Sigmoid colon (tissue), 7 donors: Measurements from ENCODE around the gene KATNAL1. TPM values are rescaled to one million over a fixed set of nuclear protein-coding genes. Genes with fewer than 3 reads are reported as not detected.

Experiments
- DNase-seq: peaks from one replicate; pipeline ENCODE4 v3.0.0-alpha.2; 2019
- H3K27ac ChIP-seq, 4 donors: fragments of 200-600 bp; sonication (generic); one replicate each; pipeline ENCODE4 v1.5.1; 2016 to 2019; ENCODE audit warnings: mild to moderate bottlenecking in 1 of 4
- H3K27me3 ChIP-seq, 3 donors: fragments of 200-600 bp; sonication (generic); one replicate each; pipeline ENCODE4 v1.5.1; 2019; ENCODE audit warnings: mild to moderate bottlenecking in 1 of 3
- H3K36me3 ChIP-seq, 4 donors: fragments of 200-600 bp; sonication (generic); one replicate each; pipeline ENCODE4 v1.5.1; 2016 to 2019
- H3K4me1 ChIP-seq, 4 donors: fragments of 200-600 bp; sonication (generic); one replicate each; pipeline ENCODE4 v1.5.1; 2017 to 2019
- H3K4me3 ChIP-seq, 4 donors: fragments of 200-600 bp; sonication (generic); one replicate each; pipeline ENCODE4 v1.5.1; 2017 to 2019; ENCODE audit warnings: mild to moderate bottlenecking in 2 of 4, moderate library complexity in 1 of 4
- H3K9me3 ChIP-seq, 4 donors: fragments of 200-600 bp in 3 of 4; sonication (generic) in 3 of 4; one replicate each; pipeline versions ENCODE4 v1.5.1 to v1.6.1; 2013 to 2019
- CTCF ChIP-seq, 4 experiments: fragments of 450-650 bp in 3 of 4; fragments of 200-600 bp in 1 of 4; IDR thresholded peaks; one replicate each; pipeline ENCODE4 v1.5.1; 2016 to 2019; ENCODE audit warnings: antibody characterized with exemption in 4 of 4, mild to moderate bottlenecking in 3 of 4, moderate library complexity in 2 of 4
- EP300 ChIP-seq, 4 donors: sonication (generic); formaldehyde crosslinking; IDR thresholded peaks; one replicate each; pipeline ENCODE4 v1.6.1; 2017; ENCODE audit warnings: antibody characterized with exemption in 4 of 4
- POLR2A ChIP-seq, 2 donors: fragments of 450-650 bp; IDR thresholded peaks; one replicate each; pipeline ENCODE4 v1.6.1; 2016; ENCODE audit warnings: antibody characterized with exemption in 2 of 2, mild to moderate bottlenecking in 2 of 2, moderate library complexity in 2 of 2
- POLR2AphosphoS5 ChIP-seq, 4 donors: sonication (generic); formaldehyde crosslinking; IDR thresholded peaks; one replicate each; pipeline ENCODE4 v1.6.1; 2017; ENCODE audit warnings: antibody characterized with exemption in 4 of 4
- WGBS, 2 donors: extraction: QIAGEN DNeasy Blood & Tissue Kit; methylation state at CpG; one replicate each; pipeline ENCODE4 v1.1.7; 2013; 5-methylcytosine and 5-hydroxymethylcytosine counted together
- intact Hi-C: fragments of 100-400 bp; cut with DNase I; formaldehyde crosslinking; loops from one replicate; pipeline ENCODE4 v1.15.1; 2023
- polyA plus RNA-seq, 3 donors: library from polyadenylated mRNA; stranded (reverse); fragments of 200-250 nt; gene quantifications; one replicate each; pipeline ENCODE4 v1.2.3, GENCODE V29; 2013
- total RNA-seq, 4 donors: library from RNA; depleted of rRNA; stranded (reverse); fragments of >200 nt; gene quantifications; one replicate each; pipeline ENCODE4 v1.1.0, GENCODE V29; 2016
- donor health status: healthy with polysubstance abuse.
- donor health status: Bipolar disorder and iron deficiency.
- donor health status: healthy.

The KATNAL1 gene
- total and polyA plus RNA-seq, 7 donors, result 0.92 to 51.2 (median 31.9) TPM

DNA sequence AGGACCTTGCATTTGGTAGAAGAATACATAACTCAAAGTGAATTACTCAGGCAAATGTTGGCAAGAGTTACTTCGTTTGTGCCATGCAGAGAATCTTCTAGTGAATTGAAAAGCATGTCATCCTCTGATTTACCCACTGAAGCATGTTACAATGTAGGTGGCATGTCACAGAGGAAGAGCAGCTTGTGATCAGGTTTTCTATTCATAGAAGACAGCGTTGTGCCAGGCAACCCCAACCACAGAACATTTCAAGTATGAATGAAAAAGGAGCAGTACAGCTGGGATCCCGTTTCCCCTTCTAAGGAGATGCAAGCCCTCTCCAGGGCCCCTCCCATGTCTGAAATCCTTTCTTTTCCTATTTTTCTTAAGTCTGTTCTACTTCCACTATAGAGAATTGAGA is 6.0 kb upstream of the KATNAL1 start:
- Histone ChIP-seq H3K4me3 (no peak overlapping the region), H3K9me3 (no peaks in the 10 kb centered on the region), H3K36me3 (no peaks in the 10 kb centered on the region), H3K27ac (peak overlapping the region; percentile 4 to 52 (median 48)), H3K4me1 (peaks cover 0 to 48% (median 37%) of the 10 kb centered on the region in 4 donors), H3K27me3 (no peaks in the 10 kb centered on the region)
- intact Hi-C loops, result no loop called here
- WGBS, 2 donors, result 29 to 66% methylated on average over 3 of the region's 3 CpGs
- no peak for TF ChIP-seq POLR2AphosphoS5 (IDR thresholded peaks at IDR 0.05)
- TF ChIP-seq POLR2A (IDR thresholded peaks at IDR 0.05), result no peak
- no peak for TF ChIP-seq EP300 (IDR thresholded peaks at IDR 0.05)
- no peak for TF ChIP-seq CTCF (IDR thresholded peaks at IDR 0.05)
- DNase-seq, result no peak

DNA sequence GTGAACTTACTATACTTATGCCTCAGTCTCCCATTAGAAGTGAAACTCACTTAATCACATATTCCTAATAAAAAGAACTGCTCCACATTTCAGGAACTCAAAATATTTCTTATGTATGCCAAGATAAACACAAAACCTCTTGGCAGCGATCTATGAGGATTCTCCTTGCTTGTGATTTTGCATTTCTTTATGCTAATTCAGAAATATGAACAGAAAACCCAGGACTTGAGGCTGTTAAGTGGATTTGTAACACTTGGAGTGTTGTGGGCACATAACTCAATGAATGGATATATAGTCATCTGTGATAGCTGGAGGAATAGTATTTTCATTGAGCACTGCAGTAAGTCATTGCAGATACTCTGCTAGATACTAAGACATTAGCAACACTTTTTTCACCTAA is 5.6 kb upstream of the KATNAL1 start:
- DNase-seq, result no peak
- WGBS, 2 donors, result 75 to 77% methylated on average over 1 of the region's 1 CpG
- no peak for TF ChIP-seq POLR2AphosphoS5 (IDR thresholded peaks at IDR 0.05)
- no peak for TF ChIP-seq POLR2A (IDR thresholded peaks at IDR 0.05)
- no peak for TF ChIP-seq CTCF (IDR thresholded peaks at IDR 0.05)
- TF ChIP-seq EP300 (IDR thresholded peaks at IDR 0.05), result no peak
- Histone ChIP-seq H3K36me3 (no peaks in the 10 kb centered on the region), H3K4me1 (peaks cover 0 to 49% (median 36%) of the 10 kb centered on the region in 4 donors), H3K27me3 (no peaks in the 10 kb centered on the region), H3K27ac (peak overlapping the region; percentile 4 to 52 (median 48)), H3K9me3 (no peaks in the 10 kb centered on the region), H3K4me3 (no peak overlapping the region)
- intact Hi-C loops, result no loop called here

- Histone ChIP-seq H3K27ac (peak overlapping the region in 3 of 4 donors; percentile 89 to 95 (median 95)), H3K9me3 (no peaks in the 10 kb centered on the region), H3K4me1 (peaks cover 0 to 58% (median 45%) of the 10 kb centered on the region in 4 donors), H3K36me3 (no peaks in the 10 kb centered on the region), H3K4me3 (no peak overlapping the region), H3K27me3 (no peaks in the 10 kb centered on the region)
- WGBS, 2 donors, result 77 to 86% methylated on average over 4 of the region's 4 CpGs
- DNase-seq, result no peak
- intact Hi-C loops, result loop anchor here (5.0 kb wide), 1 partner anchor 176 kb away; no protein-coding TSS in a partner anchor
- no peak for TF ChIP-seq CTCF (IDR thresholded peaks at IDR 0.05)
- TF ChIP-seq POLR2A (IDR thresholded peaks at IDR 0.05), result no peak
- TF ChIP-seq EP300 (IDR thresholded peaks at IDR 0.05), result no peak
- TF ChIP-seq POLR2AphosphoS5 (IDR thresholded peaks at IDR 0.05), result no peak
Measured at GRCh38 chr13:30308548-30308947, 1.2 kb upstream of the KATNAL1 start.

DNA sequence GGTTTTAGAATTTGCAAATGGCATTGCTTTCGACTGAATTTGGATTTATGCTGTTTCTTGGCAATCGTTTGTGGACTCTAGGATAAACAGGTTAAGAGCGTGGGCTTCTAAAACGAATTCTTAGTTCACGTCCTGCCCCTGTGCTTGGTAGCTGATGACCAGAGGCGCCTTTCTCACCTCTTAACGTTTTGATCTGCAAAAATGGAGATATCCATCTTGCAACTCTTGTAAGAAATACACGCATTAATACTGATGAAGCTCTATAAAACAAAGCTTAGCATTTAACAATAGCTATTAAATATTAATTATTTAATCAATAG is 580 bp upstream of the KATNAL1 start:
- intact Hi-C loops, result loop anchor here (1.0 to 5.0 kb wide), 5 partner anchors 33 to 309 kb away; partner anchors contain the start of genes HMGB1 and USPL1
- Histone ChIP-seq H3K9me3 (no peaks in the 10 kb centered on the region), H3K4me3 (peak overlapping the region; percentile 60 to 87 (median 82)), H3K27ac (peak overlapping the region; percentile 89 to 95 (median 94)), H3K27me3 (no peaks in the 10 kb centered on the region), H3K36me3 (no peaks in the 10 kb centered on the region), H3K4me1 (peaks cover 0 to 58% (median 42%) of the 10 kb centered on the region in 4 donors)
- DNase-seq, result no peak
- no peak for TF ChIP-seq EP300 (IDR thresholded peaks at IDR 0.05)
- TF ChIP-seq POLR2A (IDR thresholded peaks at IDR 0.05), result no peak
- no peak for TF ChIP-seq POLR2AphosphoS5 (IDR thresholded peaks at IDR 0.05)
- TF ChIP-seq CTCF (IDR thresholded peaks at IDR 0.05), result no peak
- 37 to 44% methylated on average over 8 of the region's 8 CpGs for WGBS, 2 donors

GRCh38 chr13:30306762-30307193 is 573 bp downstream of the KATNAL1 start:
- no peaks in the 10 kb centered on the region for H3K27me3 ChIP-seq
- peak; percentile 97 for DNase-seq
- TF ChIP-seq EP300 (IDR thresholded peaks at IDR 0.05), result no peak
- peak in 1 of 4 donors; percentile 3 for TF ChIP-seq POLR2AphosphoS5 (IDR thresholded peaks at IDR 0.05)
- no peak for TF ChIP-seq POLR2A (IDR thresholded peaks at IDR 0.05)
- intact Hi-C loops, result loop anchor here (1.0 to 5.0 kb wide), 5 partner anchors 34 to 311 kb away; partner anchors contain the start of genes HMGB1 and USPL1
- peak overlapping the region; percentile 60 to 87 (median 82) for H3K4me3 ChIP-seq
- H3K4me1 ChIP-seq, result peaks cover 0 to 57% (median 38%) of the 10 kb centered on the region in 4 donors
- WGBS, 2 donors, result 0 to 1% methylated on average over 37 of the region's 37 CpGs
- H3K27ac ChIP-seq, result peak overlapping the region; percentile 89 to 95 (median 94)
- H3K36me3 ChIP-seq, result no peaks in the 10 kb centered on the region
- no peaks in the 10 kb centered on the region for H3K9me3 ChIP-seq
